OCI-LY7 (cell line): ENCODE results near the gene RCVRN. TPM values are rescaled to one million over a fixed set of nuclear protein-coding genes. Genes with fewer than 3 reads are reported as not detected.

Source experiments
- BruUV-seq: library from RNA; stranded (reverse); fragments of 400-500 nt; replicated peaks from 2 replicates; lab custom pipeline; 2021; lab: Mats Ljungman, UMichigan
- CTCF ChIA-PET: fragments of 300-600 bp; sonication (Branson Sonifier 250); formaldehyde crosslinking; loops from one replicate; lab custom pipeline; 2022; ENCODE audit warnings: antibody characterized with exemption; ENCODE audit not compliant: unreplicated experiment; lab: Charles Lee
- POLR2A ChIA-PET: fragments of 300-600 bp; sonication (Branson Sonifier 250); formaldehyde crosslinking; loops from one replicate; lab custom pipeline; 2022; ENCODE audit warnings: antibody characterized with exemption; lab: Charles Lee
- DNase-seq: peaks from one replicate; pipeline ENCODE4 v3.0.0-alpha.2; 2015; ENCODE audit warnings: low spot score
- H2AFZ ChIP-seq: fragments of 200-600 bp; sonication (generic), shearing (Covaris generic); 2 replicates; pipeline ENCODE4 v1.6.1; 2014; ENCODE audit warnings: mild to moderate bottlenecking, antibody characterized with exemption, low read length, moderate library complexity
- H3K27ac ChIP-seq: fragments of 200-600 bp; sonication (generic); 2 replicates; pipeline ENCODE4 v1.5.1; 2014; ENCODE audit warnings: mixed run types, low read depth, mild to moderate bottlenecking, moderate library complexity, low read length, inconsistent platforms; ENCODE audit not compliant: poor library complexity, severe bottlenecking
- H3K36me3 ChIP-seq: fragments of 200-600 bp; sonication (generic); 2 replicates; pipeline ENCODE4 v1.6.1; 2014; ENCODE audit warnings: mild to moderate bottlenecking, antibody characterized with exemption, low read length, moderate library complexity, mixed read lengths; ENCODE audit not compliant: insufficient read depth
- H3K4me1 ChIP-seq: fragments of 200-600 bp; sonication (generic); 2 replicates; pipeline ENCODE4 v1.5.1; 2014; ENCODE audit warnings: mild to moderate bottlenecking, low read length; ENCODE audit not compliant: insufficient read depth, poor library complexity, severe bottlenecking
- H3K4me2 ChIP-seq: fragments of 200-600 bp; sonication (generic); 2 replicates; pipeline ENCODE4 v1.6.1; 2014; ENCODE audit warnings: mild to moderate bottlenecking, low read length
- H3K4me3 ChIP-seq: fragments of 200-600 bp; sonication (generic); 2 replicates; pipeline ENCODE4 v1.5.1; 2014; ENCODE audit warnings: mild to moderate bottlenecking, low read depth, low read length; ENCODE audit not compliant: poor library complexity, severe bottlenecking
- H3K79me2 ChIP-seq: fragments of 200-600 bp; sonication (generic); 2 replicates; pipeline ENCODE4 v1.6.1; 2016; ENCODE audit warnings: low read depth, mild to moderate bottlenecking, low read length, moderate library complexity, mixed read lengths; ENCODE audit not compliant: insufficient read depth
- H3K9me2 ChIP-seq: fragments of 200-600 bp; sonication (generic); 2 replicates; pipeline ENCODE4 v1.6.1; 2016; ENCODE audit warnings: mild to moderate bottlenecking, low read length, mixed read lengths; ENCODE audit not compliant: insufficient read depth
- H3K9me3 ChIP-seq: fragments of 200-600 bp; sonication (generic); 2 replicates; pipeline ENCODE4 v1.6.1; 2014; ENCODE audit warnings: mild to moderate bottlenecking, mixed run types, low read length, mixed read lengths
- H4K20me1 ChIP-seq: fragments of 200-600 bp; sonication (generic); 2 replicates; pipeline ENCODE4 v1.6.1; 2014; ENCODE audit warnings: mild to moderate bottlenecking, antibody characterized with exemption, low read length, moderate library complexity, mixed read lengths; ENCODE audit not compliant: insufficient read depth
- CTCF ChIP-seq: fragments of 200-600 bp; sonication (generic); conservative IDR thresholded peaks from 2 replicates; pipeline ENCODE4 v1.5.1; 2014; ENCODE audit warnings: mild to moderate bottlenecking, antibody characterized with exemption, low read length, moderate library complexity, mixed read lengths
- EZH2phosphoT487 ChIP-seq: fragments of 200-600 bp; sonication (generic); IDR thresholded peaks from 2 replicates; pipeline ENCODE4 v1.6.1; 2018; ENCODE audit warnings: low read depth, borderline replicate concordance, mild to moderate bottlenecking, mixed run types, antibody characterized with exemption, low read length, moderate library complexity, mixed read lengths
- intact Hi-C: fragments of 100-400 bp; cut with micrococcal nuclease; formaldehyde crosslinking; loops from one replicate; pipeline ENCODE4 v1.10.0; 2022; ENCODE audit not compliant: unreplicated experiment
- total RNA-seq, 2 experiments: library from RNA; depleted of rRNA in 1 of 2; stranded (reverse); fragments of >200 nt in 1 of 2; shearing (Covaris generic) in 1 of 2; gene quantifications; 2 replicates each; pipeline ENCODE4 v1.2.3, GENCODE V29; 2014 to 2022

RCVRN gene
- total RNA-seq, 2 experiments from 2014 or later = not detected

- intact Hi-C loops = no loop called here
- H2AFZ ChIP-seq = no peak overlapping the region
- ChIA-PET CTCF (interaction anchor here (0.5 kb wide), 1 partner anchor 70 kb away, joined by 4 read pairs; no protein-coding TSS in a partner anchor), POLR2A (no interaction called here)
- H3K79me2 ChIP-seq = no peaks in the 10 kb centered on the region
- TF ChIP-seq CTCF (no peak), EZH2phosphoT487 (no peak)
- H3K4me1 ChIP-seq = no peaks in the 10 kb centered on the region
- no peaks in the 10 kb centered on the region for H3K36me3 ChIP-seq
- no peak overlapping the region for H3K4me3 ChIP-seq
- BruUV-seq = no TSS peak
- H4K20me1 ChIP-seq = no peaks in the 10 kb centered on the region
- H3K27ac ChIP-seq = no peak overlapping the region
- no peaks in the 10 kb centered on the region for H3K9me3 ChIP-seq
- no peak for DNase-seq
- no peaks in the 10 kb centered on the region for H3K9me2 ChIP-seq
- no peak overlapping the region for H3K4me2 ChIP-seq
These were observed 13.8 kb upstream of the RCVRN start for GRCh38 chr17:9918804-9919352.

- Histone ChIP-seq H2AFZ (no peak overlapping the region), H4K20me1 (no peaks in the 10 kb centered on the region), H3K36me3 (no peaks in the 10 kb centered on the region), H3K4me3 (no peak overlapping the region), H3K4me2 (no peak overlapping the region), H3K79me2 (no peaks in the 10 kb centered on the region), H3K9me2 (no peaks in the 10 kb centered on the region), H3K4me1 (no peaks in the 10 kb centered on the region), H3K9me3 (no peaks in the 10 kb centered on the region), H3K27ac (no peak overlapping the region)
- intact Hi-C loops = no loop called here
- no peak for DNase-seq
- TF ChIP-seq CTCF (no peak), EZH2phosphoT487 (no peak)
- ChIA-PET CTCF (no interaction called here), POLR2A (no interaction called here)
- no TSS peak for BruUV-seq
These were observed 13.3 kb upstream of the RCVRN start for GRCh38 chr17:9918352-9918751.

- H4K20me1 ChIP-seq = no peaks in the 10 kb centered on the region
- no peak overlapping the region for H3K4me2 ChIP-seq
- H3K9me2 ChIP-seq = no peaks in the 10 kb centered on the region
- H3K4me3 ChIP-seq = no peak overlapping the region
- H3K36me3 ChIP-seq = no peaks in the 10 kb centered on the region
- ChIA-PET CTCF (no interaction called here), POLR2A (no interaction called here)
- no peak overlapping the region for H3K27ac ChIP-seq
- no TSS peak for BruUV-seq
- H3K9me3 ChIP-seq = no peaks in the 10 kb centered on the region
- TF ChIP-seq CTCF = no peak
- H3K79me2 ChIP-seq = no peaks in the 10 kb centered on the region
- no peak for DNase-seq
- intact Hi-C loops = no loop called here
- no peaks in the 10 kb centered on the region for H3K4me1 ChIP-seq
- no peak overlapping the region for H2AFZ ChIP-seq
These were observed 12.7 kb upstream of the RCVRN start for GRCh38 chr17:9917801-9918200.
